ENCODE data around the gene NOXA1. TPM values are rescaled to one million over a fixed set of nuclear protein-coding genes. Genes with fewer than 3 reads are reported as not detected.
"Not testable (repeated sequence)": the region's sequence is repeated elsewhere in the genome, so short reads cannot be mapped to it uniquely, and the experiment has no call there.

NOXA1 gene
- total RNA-seq, 1 donor from 2014 or later, result 36.7 TPM

- DNase-seq (ENCODE audit: low spot score), result no peak
These were observed 42.0 kb downstream of the NOXA1 start for GRCh38 chr9:137465000-137465719.

GRCh38 chr9:137465720-137466388 is 42.7 kb downstream of the NOXA1 start:
- no peak for DNase-seq (ENCODE audit: low spot score)

- DNase-seq (ENCODE audit: low spot score), result not testable (repeated sequence)
These were observed 43.3 kb downstream of the NOXA1 start for GRCh38 chr9:137466389-137467085.

GRCh38 chr9:137467161-137467581 is 44.0 kb downstream of the NOXA1 start:
- DNase-seq (ENCODE audit: low spot score), result no peak

GRCh38 chr9:137467896-137468295 is 44.7 kb downstream of the NOXA1 start:
- no peak for DNase-seq (ENCODE audit: low spot score)

- DNase-seq (ENCODE audit: low spot score), result no peak
These were observed 47.6 kb downstream of the NOXA1 start for GRCh38 chr9:137470785-137471184.

GRCh38 chr9:137474271-137474670 is 51.1 kb downstream of the NOXA1 start:
- DNase-seq (ENCODE audit: low spot score), result no peak

GRCh38 chr9:137475666-137476065 is 52.5 kb downstream of the NOXA1 start:
- no peak for DNase-seq (ENCODE audit: low spot score)

GRCh38 chr9:137476856-137477255 is 53.7 kb downstream of the NOXA1 start:
- no peak for DNase-seq (ENCODE audit: low spot score)

GRCh38 chr9:137477778-137478612 is 54.8 kb downstream of the NOXA1 start:
- no peak for DNase-seq (ENCODE audit: low spot score)

GRCh38 chr9:137478613-137478961 is 55.4 kb downstream of the NOXA1 start:
- DNase-seq (ENCODE audit: low spot score), result no peak

GRCh38 chr9:137478962-137479861 is 56.0 kb downstream of the NOXA1 start:
- no peak for DNase-seq (ENCODE audit: low spot score)

GRCh38 chr9:137479892-137480685 is 56.9 kb downstream of the NOXA1 start:
- DNase-seq (ENCODE audit: low spot score), result no peak

GRCh38 chr9:137480686-137481683 is 57.8 kb downstream of the NOXA1 start:
- DNase-seq (ENCODE audit: low spot score), result no peak

GRCh38 chr9:137482094-137482781 is 59.0 kb downstream of the NOXA1 start:
- DNase-seq (ENCODE audit: low spot score), result peak; percentile 50

Measured in mucosa of gallbladder (tissue), 1 donor.